Activated CD8-positive, alpha-beta T cell treated with anti-CD3 and anti-CD28 coated beads, Interleukin-2, amount 10 ng/mL, durations not matched to agents 7 days and 5 days (primary cell): Measurements from ENCODE around the gene EID3. TPM values are rescaled to one million over a fixed set of nuclear protein-coding genes. Genes with fewer than 3 reads are reported as not detected.

Experiments used
- ATAC-seq: fragments of 150-1000 bp; cut with Tn5 transposase; one replicate; pipeline ENCODE4 v1.10.0; 2021; ENCODE audit warnings: moderate library complexity
- CTCF ChIA-PET: fragments of 350-600 bp; sonication (Branson Sonifier 250); formaldehyde crosslinking; loops from one replicate; lab custom pipeline; 2021; ENCODE audit warnings: antibody characterized with exemption; lab: Charles Lee
- POLR2A ChIA-PET: fragments of 350-600 bp; sonication (Branson Sonifier 250); formaldehyde crosslinking; loops from one replicate; lab custom pipeline; 2021; ENCODE audit warnings: antibody characterized with exemption; lab: Charles Lee
- DNase-seq: peaks from one replicate; pipeline ENCODE4 v3.0.0-alpha.2; 2020
- H3K27ac Mint-ChIP-seq: one replicate; pipeline ENCODE4 v1.8.0; 2021; ENCODE audit warnings: mild to moderate bottlenecking, mixed read lengths
- H3K27me3 Mint-ChIP-seq: one replicate; pipeline ENCODE4 v1.8.0; 2021; ENCODE audit warnings: low read depth, mixed read lengths
- H3K36me3 Mint-ChIP-seq: one replicate; pipeline ENCODE4 v1.8.0; 2021; ENCODE audit warnings: low read depth, mixed read lengths
- H3K4me1 Mint-ChIP-seq: one replicate; pipeline ENCODE4 v1.8.0; 2021; ENCODE audit warnings: low read depth, mixed read lengths
- H3K4me3 Mint-ChIP-seq: one replicate; pipeline ENCODE4 v1.8.0; 2021; ENCODE audit warnings: mild to moderate bottlenecking, mixed read lengths
- H3K9me3 Mint-ChIP-seq: one replicate; pipeline ENCODE4 v1.8.0; 2022; ENCODE audit warnings: mixed read lengths; ENCODE audit not compliant: insufficient read depth
- total RNA-seq, 2 experiments: library from RNA; stranded (reverse); gene quantifications; one replicate each; pipeline ENCODE4 v1.2.3, GENCODE V29; 2021

The EID3 gene
- total RNA-seq, 2 experiments from 2014 or later, result 7.2 to 7.8 TPM

GRCh38 chr12:104352106-104352713, 48.7 kb downstream of the EID3 start:
- Mint-ChIP-seq H3K9me3 (no peaks in the 10 kb centered on the region), H3K4me3 (no peak overlapping the region), H3K4me1 (no peaks in the 10 kb centered on the region), H3K27me3 (no peaks in the 10 kb centered on the region), H3K36me3 (peaks cover 37% of the 10 kb centered on the region), H3K27ac (no peak overlapping the region)
- DNase-seq (no peak), ATAC-seq (no peak)
- CTCF ChIA-PET, result no interaction called here
- POLR2A ChIA-PET, result interaction anchor here (0.7 kb wide), 1 partner anchor 136 kb away, joined by 3 read pairs; the partner anchor contains the start of gene TXNRD1

DNA sequence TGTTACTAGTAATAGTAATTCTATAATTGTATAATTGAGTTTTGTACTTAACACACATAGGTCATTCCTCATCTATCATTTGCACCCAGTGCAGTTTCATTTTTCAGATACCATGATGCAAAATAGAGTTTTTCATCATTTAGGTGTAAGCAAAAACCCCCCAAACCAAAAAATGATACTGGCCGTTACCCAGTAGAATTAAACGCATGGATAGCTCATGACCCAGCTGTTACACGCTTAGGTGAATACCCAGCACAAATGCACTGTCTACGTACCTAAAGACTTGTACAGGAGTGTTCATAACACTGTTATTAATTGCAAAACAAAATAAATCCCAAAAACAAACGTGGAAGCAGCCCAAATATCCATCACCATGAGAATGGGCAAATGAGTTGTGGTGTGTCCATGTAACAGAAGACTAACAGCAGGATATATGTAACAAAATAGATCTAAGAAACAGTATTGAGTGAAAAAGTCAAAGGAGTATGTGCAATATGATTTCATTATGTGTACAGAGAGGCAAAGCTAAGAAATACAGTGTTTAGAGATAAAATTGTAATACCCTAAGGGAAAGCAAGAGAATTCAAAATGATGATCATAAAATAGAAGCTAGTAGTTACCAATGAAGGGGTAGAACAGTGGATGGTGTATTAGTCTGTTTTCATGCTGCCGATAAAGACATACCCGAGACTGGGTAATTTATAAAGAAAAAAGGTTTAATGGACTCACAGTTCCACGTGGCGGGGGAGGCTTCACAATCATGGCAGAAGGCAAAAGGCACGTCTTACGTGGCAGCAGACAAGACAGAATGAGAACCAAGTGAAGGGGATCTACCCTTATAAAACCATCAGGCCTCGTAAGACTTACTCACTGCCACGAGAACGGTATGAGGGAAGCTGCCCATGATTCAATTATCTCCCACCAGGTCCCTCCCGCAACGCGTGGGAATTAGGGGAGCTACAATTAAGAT, 49.8 kb downstream of the EID3 start:
- Mint-ChIP-seq H3K36me3 (peaks cover 29% of the 10 kb centered on the region), H3K4me3 (no peak overlapping the region), H3K9me3 (no peaks in the 10 kb centered on the region), H3K27ac (no peak overlapping the region), H3K4me1 (peaks cover 2% of the 10 kb centered on the region), H3K27me3 (no peaks in the 10 kb centered on the region)
- no peak for DNase-seq
- ChIA-PET CTCF (interaction anchor here (1.3 kb wide), 1 partner anchor 12 kb away, joined by 5 read pairs; no protein-coding TSS in a partner anchor), POLR2A (interaction anchor here (0.7 kb wide), 1 partner anchor 137 kb away, joined by 3 read pairs; the partner anchor contains the start of gene TXNRD1)
- no peak for ATAC-seq

- Mint-ChIP-seq H3K9me3 (no peaks in the 10 kb centered on the region), H3K27me3 (no peaks in the 10 kb centered on the region), H3K27ac (no peak overlapping the region), H3K4me1 (peaks cover 4% of the 10 kb centered on the region), H3K4me3 (no peak overlapping the region), H3K36me3 (peaks cover 22% of the 10 kb centered on the region)
- no peak for DNase-seq
- POLR2A ChIA-PET, result interaction anchor here (0.6 kb wide), 1 partner anchor 10 kb away, joined by 3 read pairs; no protein-coding TSS in a partner anchor
- no peak for ATAC-seq
- CTCF ChIA-PET, result interaction anchor here (1.3 kb wide), 1 partner anchor 13 kb away, joined by 5 read pairs; no protein-coding TSS in a partner anchor
Measured at GRCh38 chr12:104354167-104354867, 50.8 kb downstream of the EID3 start.

Other genes with a start within 250 kb of the EID3 start
- gene HCFC2, start 239.2 kb upstream of the EID3 start, total RNA-seq, result 10 to 100 TPM; 12.0 to 15.3 TPM
- gene NFYB, start 165.5 kb upstream of the EID3 start, total RNA-seq, result 10 to 100 TPM; 25.4 to 29.8 TPM
- 10 to 100 TPM; 88.7 to 98.5 TPM for gene TXNRD1, start 88.0 kb upstream of the EID3 start, total RNA-seq
- gene CHST11, start 153.2 kb downstream of the EID3 start, total RNA-seq, result 10 to 100 TPM; 82.1 to 85.2 TPM